Activated CD4-positive, alpha-beta memory T cell treated with anti-CD3 and anti-CD28 coated beads for 36 hours (primary cell): Measurements from ENCODE around the gene PLAAT2. TPM values are rescaled to one million over a fixed set of nuclear protein-coding genes. Genes with fewer than 3 reads are reported as not detected.
"Not testable (repeated sequence)": the region's sequence is repeated elsewhere in the genome, so short reads cannot be mapped to it uniquely, and the experiment has no call there.

Source experiments
- CTCF ChIA-PET: fragments of 350-600 bp; sonication (Branson Sonifier 250); formaldehyde crosslinking; loops from one replicate; lab custom pipeline; 2021; ENCODE audit warnings: antibody characterized with exemption, inconsistent platforms; lab: Charles Lee
- POLR2A ChIA-PET: fragments of 350-600 bp; sonication (Branson Sonifier 250); formaldehyde crosslinking; loops from one replicate; lab custom pipeline; 2021; ENCODE audit warnings: antibody characterized with exemption; lab: Charles Lee
- DNase-seq: peaks from one replicate; pipeline ENCODE4 v3.0.0-alpha.2; 2020
- H3K27ac Mint-ChIP-seq: one replicate; pipeline ENCODE4 v1.8.0; 2021; ENCODE audit warnings: mixed read lengths
- H3K27me3 Mint-ChIP-seq: one replicate; pipeline ENCODE4 v1.8.0; 2021; ENCODE audit warnings: mixed read lengths
- H3K36me3 Mint-ChIP-seq: one replicate; pipeline ENCODE4 v1.8.0; 2021; ENCODE audit warnings: mixed read lengths
- H3K4me1 Mint-ChIP-seq: one replicate; pipeline ENCODE4 v1.8.0; 2021; ENCODE audit warnings: low read depth, mixed read lengths
- H3K4me3 Mint-ChIP-seq: one replicate; pipeline ENCODE4 v1.8.0; 2021; ENCODE audit warnings: mild to moderate bottlenecking, mixed read lengths
- H3K9me3 Mint-ChIP-seq: one replicate; pipeline ENCODE4 v1.8.0; 2021; ENCODE audit warnings: mixed read lengths
- intact Hi-C: fragments of 100-400 bp; cut with micrococcal nuclease; formaldehyde crosslinking; loops from one replicate; pipeline ENCODE4 v1.15.1; 2023
- total RNA-seq, 2 experiments: library from RNA; stranded (reverse); gene quantifications; one replicate each; pipeline ENCODE4 v1.2.3, GENCODE V29; 2021

The PLAAT2 gene
- total RNA-seq, 2 experiments from 2014 or later, result 0.44 TPM; not detected in 1

GRCh38 chr11:63542506-63542905 lies 20.7 kb downstream of the PLAAT2 start:
- H3K9me3 Mint-ChIP-seq, H3K27ac Mint-ChIP-seq, CTCF ChIA-PET, H3K4me3 Mint-ChIP-seq, intact Hi-C loops, POLR2A ChIA-PET, DNase-seq, H3K27me3 Mint-ChIP-seq: not testable (repeated sequence)
- peaks cover 14% of the 10 kb centered on the region for H3K36me3 Mint-ChIP-seq
- peaks cover 36% of the 10 kb centered on the region for H3K4me1 Mint-ChIP-seq

- peak overlapping the region; percentile 84 for H3K27ac Mint-ChIP-seq
- peak; percentile 58 for DNase-seq
- H3K9me3 Mint-ChIP-seq, result no peaks in the 10 kb centered on the region
- no peaks in the 10 kb centered on the region for H3K36me3 Mint-ChIP-seq
- POLR2A ChIA-PET, result interaction anchor here (0.7 to 2.6 kb wide), 8 partner anchors 14 to 144 kb away, joined by 3 to 22 read pairs (median 6); partner anchors contain the start of gene RTN3
- H3K4me3 Mint-ChIP-seq, result peak overlapping the region; percentile 81
- H3K27me3 Mint-ChIP-seq, result no peaks in the 10 kb centered on the region
- intact Hi-C loops, result loop anchor here (5.0 kb wide), 3 partner anchors 75 to 145 kb away; partner anchors contain the start of genes PLAAT3 and RTN3
- CTCF ChIA-PET, result interaction anchor here (0.5 to 3.3 kb wide), 9 partner anchors 11 to 101 kb away, joined by 3 to 15 read pairs (median 5); no protein-coding TSS in a partner anchor
- H3K4me1 Mint-ChIP-seq, result peaks cover 81% of the 10 kb centered on the region
Measured at GRCh38 chr11:63537293-63538101, 25.7 kb downstream of the PLAAT2 start.

GRCh38 chr11:63536669-63537292 lies 26.4 kb downstream of the PLAAT2 start, which contains the start of gene PLAAT4:
TSS of gene PLAAT4 (plus strand) at chr11:63536808. CDS start at chr11:63536869, 61 bp downstream.
- Mint-ChIP-seq H3K4me1 (peaks cover 82% of the 10 kb centered on the region), H3K27ac (peak within 1 kb of the TSS; percentile 84), H3K27me3 (no peaks in the 10 kb centered on the region), H3K36me3 (no peaks in the 10 kb centered on the region), H3K9me3 (no peaks in the 10 kb centered on the region), H3K4me3 (peak within 1 kb of the TSS; percentile 81)
- POLR2A ChIA-PET, result interaction anchor here (0.7 to 2.6 kb wide), 8 partner anchors 14 to 144 kb away, joined by 3 to 22 read pairs (median 4); partner anchors contain the start of gene RTN3
- intact Hi-C loops, result loop anchor here (5.0 kb wide), 3 partner anchors 76 to 146 kb away; partner anchors contain the start of genes PLAAT3 and RTN3
- DNase-seq, result peak; percentile 44
- CTCF ChIA-PET, result interaction anchor here (0.5 to 3.3 kb wide), 11 partner anchors 12 to 501 kb away, joined by 3 to 15 read pairs (median 4); no protein-coding TSS in a partner anchor

- intact Hi-C loops, result loop anchor here (1.0 to 5.0 kb wide), 5 partner anchors 18 to 147 kb away; partner anchors contain the start of genes PLAAT3 and RTN3
- Mint-ChIP-seq H3K4me3 (peak overlapping the region; percentile 81), H3K4me1 (peaks cover 87% of the 10 kb centered on the region), H3K27me3 (no peaks in the 10 kb centered on the region), H3K27ac (peak overlapping the region; percentile 84), H3K9me3 (no peaks in the 10 kb centered on the region), H3K36me3 (no peaks in the 10 kb centered on the region)
- peak; percentile 76 for DNase-seq
- ChIA-PET POLR2A (interaction anchor here (2.4 to 2.6 kb wide), 2 partner anchors 15 to 31 kb away, joined by 7 to 22 read pairs; no protein-coding TSS in a partner anchor), CTCF (interaction anchor here (2.5 to 3.3 kb wide), 2 partner anchors 31 to 57 kb away, joined by 8 to 15 read pairs; no protein-coding TSS in a partner anchor)
Measured at GRCh38 chr11:63535734-63536133, 27.4 kb downstream of the PLAAT2 start.

- Mint-ChIP-seq H3K4me3 (peak overlapping the region; percentile 16), H3K9me3 (no peaks in the 10 kb centered on the region), H3K36me3 (no peaks in the 10 kb centered on the region), H3K4me1 (peaks cover 85% of the 10 kb centered on the region), H3K27ac (peak overlapping the region; percentile 84), H3K27me3 (no peaks in the 10 kb centered on the region)
- CTCF ChIA-PET, result interaction anchor here (0.5 kb wide), 1 partner anchor 17 kb away, joined by 3 read pairs; no protein-coding TSS in a partner anchor
- intact Hi-C loops, result loop anchor here (1.0 to 5.0 kb wide), 5 partner anchors 18 to 147 kb away; partner anchors contain the start of genes PLAAT3 and RTN3
- POLR2A ChIA-PET, result interaction anchor here (0.6 to 2.6 kb wide), 2 partner anchors 16 to 20 kb away, joined by 3 to 7 read pairs; no protein-coding TSS in a partner anchor
- peak; percentile 49 for DNase-seq
Measured at GRCh38 chr11:63534895-63535461, 28.2 kb downstream of the PLAAT2 start.

GRCh38 chr11:63534076-63534475 lies 29.1 kb downstream of the PLAAT2 start:
- CTCF ChIA-PET, result interaction anchor here (1.0 kb wide), 1 partner anchor 33 kb away, joined by 3 read pairs; no protein-coding TSS in a partner anchor
- H3K4me3 Mint-ChIP-seq, result no peak overlapping the region
- H3K36me3 Mint-ChIP-seq, result no peaks in the 10 kb centered on the region

GRCh38 chr11:63532799-63533475 lies 30.2 kb downstream of the PLAAT2 start:
- Mint-ChIP-seq H3K9me3 (no peaks in the 10 kb centered on the region), H3K36me3 (no peaks in the 10 kb centered on the region), H3K27me3 (no peaks in the 10 kb centered on the region), H3K27ac (no peak overlapping the region), H3K4me3 (no peak overlapping the region), H3K4me1 (peaks cover 83% of the 10 kb centered on the region)
- ChIA-PET POLR2A (interaction anchor here (0.9 to 1.6 kb wide), 2 partner anchors 34 kb away, joined by 3 to 5 read pairs; no protein-coding TSS in a partner anchor), CTCF (interaction anchor here (0.6 to 2.0 kb wide), 3 partner anchors 35 to 106 kb away, joined by 3 to 9 read pairs (median 4); no protein-coding TSS in a partner anchor)
- intact Hi-C loops, result no loop called here
- DNase-seq, result no peak

More at GRCh38 chr11:63534076-63534475, 29.1 kb downstream of the PLAAT2 start:
- Mint-ChIP-seq H3K27me3 (no peaks in the 10 kb centered on the region), H3K9me3 (no peaks in the 10 kb centered on the region), H3K27ac (peak overlapping the region; percentile 68), H3K4me1 (peaks cover 90% of the 10 kb centered on the region)
- POLR2A ChIA-PET, result interaction anchor here (0.9 kb wide), 1 partner anchor 33 kb away, joined by 3 read pairs; no protein-coding TSS in a partner anchor
- intact Hi-C loops, result no loop called here
- DNase-seq, result no peak

GRCh38 chr11:63532117-63532516 lies 31.1 kb downstream of the PLAAT2 start:
- H3K9me3 Mint-ChIP-seq, result no peaks in the 10 kb centered on the region
- no peak overlapping the region for H3K4me3 Mint-ChIP-seq
- no peak for DNase-seq
- POLR2A ChIA-PET, result interaction anchor here (1.6 kb wide), 1 partner anchor 35 kb away, joined by 5 read pairs; no protein-coding TSS in a partner anchor
- H3K4me1 Mint-ChIP-seq, result peaks cover 74% of the 10 kb centered on the region
- peak overlapping the region; percentile 81 for H3K27ac Mint-ChIP-seq
- no peaks in the 10 kb centered on the region for H3K27me3 Mint-ChIP-seq
- no peaks in the 10 kb centered on the region for H3K36me3 Mint-ChIP-seq
- CTCF ChIA-PET, result interaction anchor here (2.0 kb wide), 1 partner anchor 53 kb away, joined by 9 read pairs; no protein-coding TSS in a partner anchor
- intact Hi-C loops, result no loop called here

GRCh38 chr11:63531074-63531792 lies 31.9 kb downstream of the PLAAT2 start:
- Mint-ChIP-seq H3K4me1 (peaks cover 66% of the 10 kb centered on the region), H3K4me3 (peak overlapping the region; percentile 40), H3K27ac (peak overlapping the region; percentile 81)
- peak; percentile 76 for DNase-seq
- H3K27me3 Mint-ChIP-seq, H3K9me3 Mint-ChIP-seq, CTCF ChIA-PET, H3K36me3 Mint-ChIP-seq: not testable (repeated sequence)
- POLR2A ChIA-PET, result interaction anchor here (1.6 kb wide), 1 partner anchor 36 kb away, joined by 5 read pairs; no protein-coding TSS in a partner anchor
- intact Hi-C loops, result loop anchor here (1.0 kb wide), 1 partner anchor 36 kb away; no protein-coding TSS in a partner anchor

- H3K36me3 Mint-ChIP-seq, result no peaks in the 10 kb centered on the region
- intact Hi-C loops, result no loop called here
- ChIA-PET POLR2A (no interaction called here), CTCF (no interaction called here)
- DNase-seq, result no peak
- peaks cover 2% of the 10 kb centered on the region for H3K9me3 Mint-ChIP-seq
- no peak overlapping the region for H3K4me3 Mint-ChIP-seq
- H3K4me1 Mint-ChIP-seq, result peaks cover 54% of the 10 kb centered on the region
- H3K27me3 Mint-ChIP-seq, result no peaks in the 10 kb centered on the region
- no peak overlapping the region for H3K27ac Mint-ChIP-seq
Measured at GRCh38 chr11:63530021-63530420, 33.2 kb downstream of the PLAAT2 start.
